Dermis microvascular lymphatic vessel endothelial cell (primary cell): Measurements from ENCODE around the gene PLEKHA8. TPM values are rescaled to one million over a fixed set of nuclear protein-coding genes. Genes with fewer than 3 reads are reported as not detected.
"Not testable (repeated sequence)": the region's sequence is repeated elsewhere in the genome, so short reads cannot be mapped to it uniquely, and the experiment has no call there.

Experiments
- DNase-seq, 2 donors: peaks; one replicate each; pipeline versions ENCODE4 v3.0.0 to v3.0.0-alpha.2; 2010; ENCODE audit warnings: low read depth in 2 of 2
- total RNA-seq: library from RNA; depleted of rRNA; stranded (reverse); fragments of >200 nt; gene quantifications from 2 replicates; pipeline ENCODE4 v1.2.1, GENCODE V29; 2014

Gene PLEKHA8
- total RNA-seq, 1 donor from 2014 or later, result 13.0 TPM

DNA sequence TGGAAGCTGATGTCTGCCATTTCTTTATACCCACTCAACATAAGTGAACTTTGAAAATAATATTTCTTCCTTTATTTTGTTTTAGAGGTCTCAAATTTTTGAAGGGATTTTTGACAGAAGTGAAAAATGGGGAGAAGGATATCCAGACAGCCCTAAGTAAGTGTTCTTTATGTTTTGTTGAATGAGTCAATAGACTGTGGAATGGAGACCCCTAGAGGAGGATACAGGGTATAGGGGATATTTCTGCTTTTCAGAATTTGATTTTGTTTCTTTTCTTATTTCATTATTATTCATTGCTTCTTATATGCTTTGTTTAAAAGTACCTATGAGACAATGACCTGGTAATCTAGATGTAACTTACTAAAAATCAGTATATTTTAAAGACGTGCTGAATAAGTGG is 34.4 kb downstream of the PLEKHA8 start:
- peak; percentile 23 to 55 for DNase-seq

DNA sequence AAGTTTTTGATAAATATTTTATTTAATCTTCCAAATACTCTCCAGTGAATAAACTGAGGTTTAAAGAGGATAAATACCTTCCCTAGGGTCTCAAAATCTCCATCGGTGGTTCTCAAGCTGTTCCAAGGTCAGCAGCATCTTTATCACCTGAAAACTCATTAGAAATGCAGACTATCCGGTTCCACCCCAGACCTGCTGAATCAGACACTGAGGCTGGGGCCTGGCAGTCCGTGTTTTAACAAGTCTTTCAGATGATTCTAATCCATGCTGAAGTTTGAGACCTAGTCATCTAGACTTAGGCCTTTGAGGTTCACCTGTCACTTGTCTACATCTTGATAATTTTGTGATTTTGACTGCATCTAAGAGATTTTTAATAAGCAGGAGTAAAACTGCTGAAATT is 37.5 kb downstream of the PLEKHA8 start:
- no peak for DNase-seq

DNA sequence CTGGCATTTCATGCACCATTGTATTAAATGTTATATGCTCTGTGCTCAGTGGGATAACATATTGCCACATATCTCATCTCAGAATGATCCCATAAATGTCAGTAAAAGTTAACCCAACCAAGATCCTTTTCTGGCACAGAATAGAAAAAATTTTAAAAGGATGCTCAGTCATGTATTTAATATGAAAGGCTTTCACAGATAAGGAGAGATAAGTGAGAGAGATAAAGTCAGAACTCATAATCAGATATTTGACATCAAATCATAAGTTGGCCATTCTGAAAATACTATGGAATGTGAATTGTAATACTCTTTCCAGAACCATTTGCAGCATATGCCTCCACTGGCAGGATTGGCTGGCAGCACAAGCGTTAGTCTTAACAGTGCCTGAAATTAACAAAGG is 38.5 kb downstream of the PLEKHA8 start:
- no peak for DNase-seq

DNA sequence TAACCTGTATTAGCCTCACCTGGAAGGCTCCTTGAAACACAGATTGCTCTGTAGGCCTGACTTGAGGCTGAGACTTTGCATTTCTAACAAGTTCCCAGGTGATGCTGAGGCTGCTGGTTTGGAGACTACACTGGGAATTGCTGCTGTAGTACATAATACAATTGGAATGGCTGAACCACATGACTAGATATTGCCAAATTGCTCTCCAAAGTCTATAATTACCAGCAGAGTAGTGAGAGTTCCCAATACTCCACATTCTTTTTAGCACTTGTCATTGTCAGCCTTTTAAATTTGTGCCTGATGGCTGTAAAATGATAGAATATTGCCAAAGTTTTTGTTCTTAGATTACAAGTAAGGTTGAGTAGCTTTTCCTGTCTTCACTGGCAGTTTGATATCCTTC is 39.9 kb downstream of the PLEKHA8 start:
- no peak for DNase-seq

DNA sequence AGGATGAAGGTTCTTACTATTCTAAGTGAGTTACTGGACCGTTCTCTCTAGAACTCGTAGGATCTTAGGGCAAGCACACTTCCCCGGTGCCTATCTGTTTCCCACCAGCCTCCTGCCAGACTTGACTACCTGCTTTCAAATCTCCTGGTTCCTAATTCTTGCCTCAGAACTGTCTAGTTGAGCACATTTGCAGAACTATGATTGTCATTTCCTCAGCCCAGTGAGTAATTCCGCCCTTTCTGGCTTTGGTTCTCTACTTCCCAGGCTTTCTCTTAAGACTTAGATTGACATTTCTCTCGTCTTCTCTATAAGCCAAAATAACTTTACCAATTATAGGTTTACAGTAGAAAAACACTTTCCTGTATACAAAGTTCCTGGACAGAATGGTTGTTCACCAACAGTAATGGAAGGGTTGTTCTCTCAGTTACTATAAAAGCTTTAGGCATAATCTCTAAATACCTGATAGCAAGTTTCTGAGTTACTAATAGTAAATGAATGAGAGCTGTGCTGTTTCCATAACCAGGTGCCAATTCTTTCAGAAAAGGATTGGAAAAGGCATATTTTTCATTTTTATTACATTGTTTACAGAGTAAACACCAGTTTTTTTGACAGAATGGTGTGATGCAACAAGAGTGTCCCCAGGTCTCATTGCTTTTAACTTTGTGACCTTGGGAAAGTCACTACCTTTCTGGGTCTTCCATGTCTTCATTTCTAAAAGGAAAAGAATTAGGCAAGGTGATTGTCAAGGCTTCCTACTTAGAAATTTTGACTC is 41.1 kb downstream of the PLEKHA8 start:
- peak in 1 of 2 donors; percentile 7 for DNase-seq

DNA sequence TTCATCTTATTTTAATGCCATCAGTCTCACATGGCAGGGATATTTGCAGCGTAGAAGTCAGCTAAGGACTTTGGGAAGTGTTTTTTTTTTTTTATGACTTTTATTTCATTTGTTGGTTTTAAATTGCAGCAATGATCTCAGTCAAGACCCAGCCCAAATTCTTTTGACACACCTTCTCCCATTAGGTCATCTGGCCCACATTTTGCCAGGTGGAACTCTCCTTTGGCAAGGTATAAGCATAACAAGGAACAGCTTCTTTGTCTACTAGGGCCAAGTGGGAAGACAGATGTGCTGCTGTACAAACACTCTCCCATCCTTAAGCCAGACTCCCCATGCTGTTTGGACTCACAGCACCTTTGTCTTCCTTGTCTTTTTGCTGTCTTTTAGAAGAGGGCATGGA is 41.8 kb downstream of the PLEKHA8 start:
- no peak for DNase-seq

DNA sequence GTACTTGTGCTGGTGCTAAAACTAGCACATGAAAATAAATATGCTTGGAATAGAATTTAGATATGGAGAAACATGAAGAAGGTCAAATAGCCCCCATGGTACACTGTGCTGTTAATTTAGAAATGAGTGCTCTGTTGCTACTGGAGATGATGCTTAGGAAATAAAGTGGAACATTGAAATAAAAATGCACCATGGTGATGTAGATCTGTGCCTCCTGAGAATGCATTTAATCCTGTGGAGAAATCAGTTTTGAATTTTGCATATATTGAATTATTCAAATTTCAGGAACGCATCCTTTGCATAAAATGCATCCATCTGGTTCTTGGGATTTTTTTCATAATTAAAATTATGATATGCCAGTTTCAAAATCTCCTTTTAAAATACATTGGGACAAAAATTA is 44.5 kb downstream of the PLEKHA8 start:
- no peak for DNase-seq

DNA sequence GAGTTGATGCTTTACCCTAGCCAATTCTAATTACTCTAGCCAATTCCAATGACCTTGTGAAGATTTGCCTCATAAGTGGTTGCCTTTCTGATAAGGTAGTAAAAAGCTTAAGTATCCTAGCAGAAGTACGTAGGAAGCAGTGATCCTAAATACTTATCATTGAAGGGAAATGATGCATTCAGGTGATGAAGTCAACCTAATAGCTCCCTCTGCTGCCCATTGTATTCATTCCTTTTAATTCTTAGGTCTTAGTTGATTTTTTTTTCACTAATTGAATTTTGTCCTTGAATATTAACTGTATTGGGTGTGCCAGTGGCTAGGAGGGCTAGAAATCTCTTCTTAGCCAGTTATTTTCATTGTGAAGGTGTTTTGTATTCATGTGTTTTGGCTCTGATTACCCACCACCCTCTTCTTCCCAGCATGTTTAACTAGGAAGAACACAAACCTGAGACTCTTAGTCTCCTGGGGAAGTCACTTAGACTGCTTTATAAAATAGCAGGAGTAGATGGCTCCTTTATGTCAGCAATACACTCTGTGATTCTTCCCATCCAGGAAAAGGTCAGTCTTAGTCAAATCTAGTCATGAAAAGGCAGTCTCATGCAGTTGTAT is 46.3 kb downstream of the PLEKHA8 start:
- DNase-seq, result peak; percentile 25 to 67

DNA sequence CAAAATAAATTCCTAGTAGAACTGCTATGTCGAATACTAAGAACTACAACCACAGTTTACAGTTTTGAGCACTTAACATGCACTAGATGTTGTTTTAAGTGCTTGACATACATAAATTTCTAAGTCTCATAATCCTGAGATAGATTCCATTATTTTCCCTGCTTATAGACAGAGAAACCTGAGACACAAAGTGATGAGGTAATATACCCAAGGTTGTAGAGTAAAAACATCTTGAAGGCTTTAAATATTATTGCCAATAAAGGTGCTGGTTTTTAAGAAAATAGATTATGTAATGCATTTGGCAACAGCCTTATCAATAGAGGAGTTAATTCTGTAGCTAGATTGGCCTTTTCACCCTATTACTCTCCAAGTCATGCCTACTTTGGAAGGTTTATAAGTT is 48.2 kb downstream of the PLEKHA8 start:
- DNase-seq, result no peak

DNA sequence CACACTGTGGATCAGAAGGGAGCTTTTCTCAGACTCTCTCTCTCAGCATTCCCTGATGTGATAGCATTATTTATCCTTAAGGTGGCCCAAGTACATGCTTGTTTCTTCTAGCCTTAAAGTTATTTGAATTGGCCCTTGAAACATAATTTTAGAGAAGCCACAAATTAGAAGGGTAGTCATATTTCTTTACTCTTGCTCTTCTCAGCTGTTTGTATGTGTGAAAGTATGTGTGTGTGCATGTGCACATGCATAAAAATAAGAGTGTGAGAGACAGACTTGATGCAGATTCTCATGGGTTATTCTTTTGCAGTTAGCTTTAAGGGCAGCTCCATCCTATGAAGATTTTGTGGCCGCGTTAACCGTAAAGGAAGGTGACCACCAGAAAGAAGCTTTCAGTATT is 50.1 kb downstream of the PLEKHA8 start:
- DNase-seq, result no peak

DNA sequence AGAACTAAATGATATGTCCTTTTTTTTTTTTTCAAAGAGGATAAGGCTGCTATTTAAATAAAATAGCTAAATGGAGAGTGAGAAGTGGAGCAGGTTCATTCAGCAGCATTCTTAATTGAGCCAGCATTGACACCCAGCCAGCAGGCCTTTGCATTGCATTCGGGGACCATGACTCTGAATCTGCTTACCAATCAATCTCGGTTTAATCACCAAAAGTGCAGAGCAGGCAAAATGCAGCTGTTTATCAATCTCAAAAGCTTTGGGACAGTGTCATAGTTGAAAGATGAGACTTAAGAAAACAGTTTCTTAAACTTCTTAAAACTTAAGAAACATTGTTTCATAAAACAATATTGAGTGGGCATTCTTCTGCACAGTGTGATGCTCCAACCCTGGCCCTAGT is 51.7 kb downstream of the PLEKHA8 start:
- DNase-seq, result no peak

DNA sequence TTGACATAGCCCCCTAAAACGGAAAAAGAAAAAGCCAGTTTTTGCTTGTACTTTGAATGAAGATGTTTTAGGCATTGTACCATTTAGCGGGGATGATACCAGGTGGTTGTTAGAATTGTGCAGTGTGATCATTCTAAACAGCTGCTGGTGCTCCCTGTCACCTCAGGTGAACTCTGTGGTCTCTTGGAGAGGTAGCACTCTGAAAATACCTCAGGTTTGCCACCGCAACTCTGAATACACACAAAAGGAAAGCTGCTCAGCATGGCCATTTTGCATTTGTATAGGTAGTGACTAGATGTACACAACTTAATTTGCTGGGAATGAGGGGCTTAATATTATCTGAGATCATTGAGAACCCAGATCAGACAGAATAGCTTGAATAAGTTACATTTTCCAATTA is 52.6 kb downstream of the PLEKHA8 start:
- DNase-seq, result no peak

DNA sequence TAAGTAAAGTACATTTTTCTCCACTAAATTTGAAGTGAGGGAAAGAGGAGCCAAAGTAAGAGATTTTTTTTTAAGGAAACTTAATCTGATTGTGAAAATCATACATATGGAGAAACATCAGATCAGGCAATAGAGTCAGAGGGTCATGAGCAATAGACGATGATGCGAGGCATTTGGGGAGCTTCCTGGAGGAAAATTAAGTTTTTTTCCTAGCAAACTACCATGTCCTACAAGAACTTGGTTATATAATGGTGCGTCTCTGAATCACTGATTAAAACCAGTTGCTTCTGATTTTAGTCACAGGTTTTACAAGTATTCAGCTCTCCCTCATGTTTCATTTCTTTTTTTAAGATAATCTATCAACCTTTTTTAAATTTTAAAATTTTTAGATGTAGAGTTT is 54.5 kb downstream of the PLEKHA8 start:
- no peak for DNase-seq

DNA sequence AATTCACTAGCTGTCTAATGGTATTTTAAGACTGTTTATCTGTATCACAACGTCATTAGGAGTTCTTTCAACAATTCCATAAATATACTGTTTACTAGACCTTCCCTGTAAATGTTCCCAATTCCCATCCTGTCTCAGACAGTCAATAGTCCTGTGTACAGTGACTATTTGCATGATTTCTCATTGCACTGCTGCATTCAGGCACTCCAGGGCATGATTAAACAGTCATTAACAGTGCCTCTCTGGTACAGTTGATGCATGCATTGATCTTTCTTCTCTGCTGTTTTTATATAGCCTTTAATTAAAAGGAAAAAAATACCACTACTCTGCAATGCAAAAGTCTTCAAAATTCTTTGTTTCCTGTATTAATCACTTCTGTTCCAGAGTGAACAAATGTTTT is 55.1 kb downstream of the PLEKHA8 start:
- no peak for DNase-seq

DNA sequence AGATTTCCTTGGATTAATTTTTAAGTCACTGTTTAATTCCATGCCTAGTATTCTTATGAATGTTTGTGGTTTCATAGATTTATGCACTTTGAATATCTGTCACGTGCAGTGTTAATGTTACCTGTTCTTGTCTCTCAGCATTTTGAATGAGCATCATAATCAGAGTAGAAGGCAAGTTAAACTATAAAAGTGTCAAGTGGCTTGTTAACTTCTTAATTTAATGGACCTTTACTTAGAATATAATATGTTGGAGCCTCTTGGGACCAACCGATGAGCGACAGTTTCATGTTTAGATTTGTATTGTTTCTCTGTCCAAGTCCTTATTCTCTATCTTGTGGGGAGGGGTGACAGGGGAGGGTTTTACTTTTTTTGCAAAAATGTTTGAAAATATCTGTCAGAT is 56.0 kb downstream of the PLEKHA8 start:
- DNase-seq, result no peak

DNA sequence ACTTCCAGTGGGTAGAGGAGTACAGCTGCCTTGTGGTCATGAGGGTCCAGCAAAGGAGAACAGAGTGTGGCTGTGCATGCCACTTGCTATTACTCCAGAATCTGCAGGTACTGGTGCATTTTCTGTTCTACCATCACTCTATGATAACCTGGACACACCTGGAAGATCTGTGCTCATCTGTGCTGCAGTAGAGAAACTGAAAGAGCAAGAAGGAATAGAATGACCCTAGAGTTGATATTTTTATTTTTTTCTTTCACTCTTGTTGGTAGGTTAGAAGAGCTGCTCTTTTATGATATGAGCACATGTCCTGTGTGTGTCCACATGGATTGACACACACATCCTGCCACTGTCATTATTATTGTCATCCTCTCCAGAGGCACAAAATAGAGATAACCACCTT is 58.3 kb downstream of the PLEKHA8 start:
- no peak for DNase-seq

DNA sequence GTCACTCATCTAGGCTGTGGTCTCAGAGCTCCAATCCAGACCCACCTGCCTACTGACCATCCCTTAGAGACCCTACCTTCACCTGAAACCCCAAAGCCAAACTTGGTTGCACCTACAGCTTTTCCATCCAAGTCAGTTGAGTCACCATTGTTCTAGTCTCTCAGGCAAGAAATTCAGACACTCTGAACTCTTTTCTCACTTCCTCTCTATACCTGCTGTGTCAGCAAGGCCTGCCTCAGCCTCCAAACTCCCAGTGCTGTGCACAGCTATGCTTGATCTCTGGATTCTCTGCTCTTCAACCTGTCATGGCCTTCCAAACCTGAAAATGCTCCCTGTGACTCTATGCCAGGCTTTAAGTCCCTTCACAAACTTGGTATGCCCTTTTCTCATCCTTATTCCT is 59.2 kb downstream of the PLEKHA8 start:
- DNase-seq, result no peak

DNA sequence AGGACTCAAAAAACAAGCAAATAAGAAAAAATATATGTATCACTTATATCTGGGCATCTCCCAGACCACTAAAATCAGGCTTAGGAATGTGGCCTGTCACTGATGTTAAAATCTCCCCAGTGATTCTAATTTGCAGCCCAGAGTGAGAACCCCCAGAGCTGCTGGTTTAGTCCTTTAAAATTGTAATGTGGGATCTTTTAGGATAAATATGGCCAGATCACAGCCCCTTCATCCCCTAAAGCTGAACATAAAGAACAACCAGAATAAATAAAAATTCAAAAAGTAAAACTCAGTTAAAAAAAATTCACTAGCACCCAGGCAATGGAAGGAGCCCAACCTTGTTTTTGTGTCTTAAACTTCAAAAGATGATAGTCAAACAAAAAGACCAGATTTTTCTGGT is 60.1 kb downstream of the PLEKHA8 start:
- no peak for DNase-seq

DNA sequence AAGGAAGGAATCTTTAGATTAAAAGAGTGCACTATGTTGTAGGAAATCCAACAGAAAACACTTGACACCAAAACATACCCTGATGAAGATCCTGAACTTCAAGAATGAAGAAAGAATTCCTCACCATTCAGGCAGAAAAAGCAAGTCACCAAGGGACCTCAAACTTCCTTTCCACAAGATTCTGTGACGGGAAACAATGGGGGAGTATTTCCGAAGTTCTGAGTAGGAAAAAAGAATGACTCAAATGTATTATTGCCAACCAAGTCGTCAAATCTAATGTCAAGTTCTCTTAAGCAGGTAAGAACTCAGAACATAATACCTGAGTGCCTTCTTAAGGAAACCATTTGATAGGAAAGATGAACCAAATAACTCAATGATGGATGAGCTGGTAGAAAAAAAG is 61.9 kb downstream of the PLEKHA8 start:
- DNase-seq, result peak in 1 of 2 donors; percentile 58

DNA sequence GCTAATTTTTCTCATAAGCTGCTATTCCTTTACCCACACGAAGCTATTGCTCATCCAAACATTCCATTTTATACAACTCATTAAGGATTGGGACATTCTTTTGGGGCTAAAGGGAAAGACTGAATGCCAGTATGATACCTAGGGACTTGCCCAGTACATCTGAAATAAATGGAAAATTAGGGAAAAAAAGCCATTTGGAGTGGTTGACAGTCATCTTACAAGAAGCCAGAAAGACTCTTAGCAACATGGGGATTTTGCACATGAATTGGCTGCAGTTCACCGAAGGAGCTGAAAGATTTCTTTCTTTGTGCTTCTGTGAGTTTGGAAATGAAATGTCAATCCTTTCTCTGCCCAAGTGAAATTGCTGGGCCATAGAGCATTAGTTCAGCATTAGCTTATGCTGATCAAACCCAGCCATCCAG is 63.3 kb downstream of the PLEKHA8 start:
- DNase-seq, result no peak

DNA sequence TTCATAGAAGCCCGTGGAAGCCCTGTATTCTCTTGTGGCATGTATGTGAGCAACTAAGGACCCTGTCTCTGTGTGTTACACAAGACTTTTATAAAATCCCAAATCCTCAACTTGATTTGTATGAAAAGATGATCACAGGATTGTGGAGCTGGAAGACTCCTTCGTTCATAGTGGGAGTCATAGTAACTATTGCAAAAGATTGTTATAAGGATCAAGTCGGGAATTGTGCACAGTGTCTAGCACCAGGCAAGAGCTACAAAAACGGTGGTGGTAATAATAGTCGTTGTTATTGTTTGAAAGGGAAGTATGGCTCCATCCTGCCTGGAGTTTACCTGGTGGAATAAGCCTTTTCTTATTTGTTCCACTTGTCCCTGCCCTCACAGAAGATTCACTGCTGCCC is 63.8 kb downstream of the PLEKHA8 start:
- DNase-seq, result no peak

DNA sequence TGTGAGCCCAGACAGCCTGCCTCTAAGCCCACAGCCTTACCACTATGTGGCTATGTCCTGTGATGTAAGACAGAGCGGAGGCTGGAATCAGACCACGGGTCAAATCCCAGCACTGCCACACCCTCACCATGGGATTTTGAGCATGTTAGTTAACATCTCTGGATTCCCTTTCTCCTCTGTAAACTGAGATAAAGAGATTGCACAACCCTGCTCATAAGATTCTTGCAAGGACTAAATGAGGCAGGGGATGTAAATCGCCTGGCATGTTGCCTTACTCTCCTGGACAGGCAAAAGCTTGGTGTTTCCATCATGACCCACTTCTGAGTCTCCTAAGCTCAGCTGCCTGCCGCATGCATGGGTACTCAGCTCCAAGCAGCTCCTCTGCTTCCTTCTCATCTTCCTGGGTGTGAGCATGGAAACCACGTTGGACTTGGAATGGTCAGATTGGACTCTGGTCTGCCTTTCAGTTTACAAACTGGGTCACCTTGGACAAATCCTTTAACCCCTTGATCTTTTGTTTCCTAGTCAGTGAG is 65.3 kb downstream of the PLEKHA8 start:
- DNase-seq, result no peak

DNA sequence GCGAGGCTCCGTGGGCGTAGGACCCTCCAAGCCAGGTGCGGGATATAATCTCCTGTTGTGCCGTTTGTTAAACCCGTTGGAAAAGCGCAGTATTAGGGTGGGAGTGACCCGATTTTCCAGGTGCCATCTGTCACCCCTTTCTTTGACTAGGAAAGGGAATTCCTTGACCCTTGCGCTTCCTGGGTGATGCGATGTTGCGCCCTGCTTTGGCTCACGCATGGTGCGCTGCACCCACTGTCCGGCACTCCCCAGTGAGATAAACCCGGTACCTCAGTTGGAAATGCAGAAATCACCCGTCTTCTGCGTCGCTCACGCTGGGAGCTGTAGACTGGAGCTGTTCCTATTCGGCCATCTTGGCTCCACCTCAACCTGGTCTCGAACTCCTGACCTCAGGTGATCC is 70.4 kb downstream of the PLEKHA8 start:
- DNase-seq, result not testable (repeated sequence)
